HepG2 (cell line): ENCODE data around the gene MS4A15.

Experiments used
- ATF7 ChIP-seq, 2 experiments: fragments of 450-650 bp in 1 of 2; sonication (generic) in 1 of 2; formaldehyde crosslinking in 1 of 2; IDR thresholded peaks; 2 replicates each; pipeline versions ENCODE4 v1.4.0 to v1.6.1; 2016 to 2020; ENCODE audit warnings: antibody characterized with exemption in 1 of 2, mild to moderate bottlenecking in 1 of 2, missing genetic modification reagents in 1 of 2
- CBX5 ChIP-seq: sonication (generic); formaldehyde crosslinking; IDR thresholded peaks from 2 replicates; pipeline ENCODE4 v1.4.0; 2020; ENCODE audit warnings: missing genetic modification reagents, borderline replicate concordance
- CTCF ChIP-seq: sonication (generic); formaldehyde crosslinking; IDR thresholded peaks from 2 replicates; pipeline ENCODE4 v1.5.0; 2020; ENCODE audit warnings: mild to moderate bottlenecking, missing genetic modification reagents, moderate library complexity
- POLR2AphosphoS2 ChIP-seq: IDR thresholded peaks from 2 replicates; pipeline ENCODE4 v1.6.1; 2011; ENCODE audit warnings: low read depth, low read length, improper control_type of control experiment
- TFDP1 ChIP-seq: IDR thresholded peaks from 2 replicates; pipeline ENCODE4 v1.6.1; 2016; ENCODE audit warnings: missing compliant biosample characterization, missing genetic modification reagents, borderline replicate concordance
- ZFP1 ChIP-seq: IDR thresholded peaks from 2 replicates; pipeline ENCODE4 v1.6.1; 2016

GRCh38 chr11:60766547-60766946, 9.9 kb downstream of the MS4A15 start:
- TF ChIP-seq ZFP1 (no peak), TFDP1 (no peak), CTCF (CRISPR knock-in tag) (no peak), CBX5 (CRISPR knock-in tag) (no peak), POLR2AphosphoS2 (no peak), ATF7 (IDR thresholded peaks at IDR 0.05) (no peak), ATF7 (CRISPR knock-in tag; IDR thresholded peaks at IDR 0.05) (no peak)
